Nephron progenitor cell (in vitro differentiated cells): ENCODE measurements around the gene METRNL.

Experiments
- DNase-seq: peaks from one replicate; pipeline ENCODE4 v3.0.0; 2021
- H3K27ac Mint-ChIP-seq: 2 replicates; pipeline ENCODE4 v1.8.0; 2021; ENCODE audit warnings: mild to moderate bottlenecking, moderate library complexity, mixed read lengths
- H3K27me3 Mint-ChIP-seq: 2 replicates; pipeline ENCODE4 v1.8.0; 2021; ENCODE audit warnings: mild to moderate bottlenecking, low read depth, mixed read lengths; ENCODE audit not compliant: poor library complexity
- H3K36me3 Mint-ChIP-seq: 2 replicates; pipeline ENCODE4 v1.8.0; 2021; ENCODE audit warnings: low read depth, mixed read lengths
- H3K4me1 Mint-ChIP-seq: 2 replicates; pipeline ENCODE4 v1.8.0; 2021; ENCODE audit warnings: mixed read lengths
- H3K4me3 Mint-ChIP-seq: 2 replicates; pipeline ENCODE4 v1.8.0; 2021; ENCODE audit warnings: mild to moderate bottlenecking, moderate library complexity, mixed read lengths
- H3K9me3 Mint-ChIP-seq: 2 replicates; pipeline ENCODE4 v1.8.0; 2021; ENCODE audit warnings: mild to moderate bottlenecking, moderate library complexity, mixed read lengths
- TF ChIP-seq, protein P1 (sequence below): fragments of 200-600 bp; sonication (generic); IDR thresholded peaks from 2 replicates; pipeline ENCODE4 v1.5.0; 2021; ENCODE audit warnings: antibody characterized with exemption

The METRNL gene

DNA sequence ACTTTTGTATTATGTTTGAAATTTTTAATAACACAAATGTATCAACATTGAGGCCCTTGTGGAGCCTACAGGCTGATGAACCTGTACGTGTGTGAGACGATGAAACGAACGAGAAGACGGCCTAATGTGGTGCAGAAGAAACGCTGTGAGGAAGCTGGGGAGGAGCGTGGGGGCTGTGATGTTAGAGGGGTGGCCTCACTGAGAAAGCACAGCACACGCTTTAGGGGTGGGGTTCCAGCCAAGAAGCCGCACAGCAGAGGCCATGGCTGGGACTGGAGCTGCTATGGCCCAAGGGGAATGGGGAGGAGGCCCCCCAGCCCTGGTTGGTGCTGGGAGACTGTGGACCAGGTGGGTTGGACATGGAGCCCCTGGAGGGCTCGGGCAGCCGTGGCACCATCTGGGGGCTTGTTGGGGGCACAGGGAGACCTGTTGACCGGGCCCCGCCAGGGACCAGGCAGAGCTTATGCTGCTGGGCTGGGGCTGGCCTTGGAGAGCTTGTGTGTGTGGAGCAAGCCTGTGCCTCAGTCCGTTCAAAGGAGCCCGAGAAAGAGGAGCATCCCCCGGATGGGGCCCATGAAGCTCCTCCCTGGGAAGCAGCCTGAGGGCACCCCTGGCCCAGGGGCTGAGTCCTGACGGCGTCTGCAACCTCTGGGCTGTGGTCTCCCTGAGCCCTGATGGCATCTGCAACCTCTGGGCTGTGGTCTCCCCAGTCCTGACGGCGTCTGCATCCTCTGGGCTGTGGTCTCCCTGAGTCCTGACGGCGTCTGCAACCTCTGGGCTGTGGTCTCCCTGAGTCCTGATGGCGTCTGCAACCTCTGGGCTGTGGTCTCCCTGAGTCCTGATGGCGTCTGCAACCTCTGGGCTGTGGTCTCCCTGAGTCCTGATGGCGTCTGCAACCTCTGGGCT, 44.7 kb downstream of the METRNL start:
- DNase-seq: no peak
- H3K4me3 Mint-ChIP-seq: no peak overlapping the region
- TF ChIP-seq, protein P1, sequence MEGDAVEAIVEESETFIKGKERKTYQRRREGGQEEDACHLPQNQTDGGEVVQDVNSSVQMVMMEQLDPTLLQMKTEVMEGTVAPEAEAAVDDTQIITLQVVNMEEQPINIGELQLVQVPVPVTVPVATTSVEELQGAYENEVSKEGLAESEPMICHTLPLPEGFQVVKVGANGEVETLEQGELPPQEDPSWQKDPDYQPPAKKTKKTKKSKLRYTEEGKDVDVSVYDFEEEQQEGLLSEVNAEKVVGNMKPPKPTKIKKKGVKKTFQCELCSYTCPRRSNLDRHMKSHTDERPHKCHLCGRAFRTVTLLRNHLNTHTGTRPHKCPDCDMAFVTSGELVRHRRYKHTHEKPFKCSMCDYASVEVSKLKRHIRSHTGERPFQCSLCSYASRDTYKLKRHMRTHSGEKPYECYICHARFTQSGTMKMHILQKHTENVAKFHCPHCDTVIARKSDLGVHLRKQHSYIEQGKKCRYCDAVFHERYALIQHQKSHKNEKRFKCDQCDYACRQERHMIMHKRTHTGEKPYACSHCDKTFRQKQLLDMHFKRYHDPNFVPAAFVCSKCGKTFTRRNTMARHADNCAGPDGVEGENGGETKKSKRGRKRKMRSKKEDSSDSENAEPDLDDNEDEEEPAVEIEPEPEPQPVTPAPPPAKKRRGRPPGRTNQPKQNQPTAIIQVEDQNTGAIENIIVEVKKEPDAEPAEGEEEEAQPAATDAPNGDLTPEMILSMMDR: no peak
- peaks cover 4% of the 10 kb centered on the region for H3K9me3 Mint-ChIP-seq
- peaks cover 23% of the 10 kb centered on the region for H3K4me1 Mint-ChIP-seq
- peaks cover 78% of the 10 kb centered on the region for H3K27me3 Mint-ChIP-seq
- no peaks in the 10 kb centered on the region for H3K36me3 Mint-ChIP-seq
- no peak overlapping the region for H3K27ac Mint-ChIP-seq

DNA sequence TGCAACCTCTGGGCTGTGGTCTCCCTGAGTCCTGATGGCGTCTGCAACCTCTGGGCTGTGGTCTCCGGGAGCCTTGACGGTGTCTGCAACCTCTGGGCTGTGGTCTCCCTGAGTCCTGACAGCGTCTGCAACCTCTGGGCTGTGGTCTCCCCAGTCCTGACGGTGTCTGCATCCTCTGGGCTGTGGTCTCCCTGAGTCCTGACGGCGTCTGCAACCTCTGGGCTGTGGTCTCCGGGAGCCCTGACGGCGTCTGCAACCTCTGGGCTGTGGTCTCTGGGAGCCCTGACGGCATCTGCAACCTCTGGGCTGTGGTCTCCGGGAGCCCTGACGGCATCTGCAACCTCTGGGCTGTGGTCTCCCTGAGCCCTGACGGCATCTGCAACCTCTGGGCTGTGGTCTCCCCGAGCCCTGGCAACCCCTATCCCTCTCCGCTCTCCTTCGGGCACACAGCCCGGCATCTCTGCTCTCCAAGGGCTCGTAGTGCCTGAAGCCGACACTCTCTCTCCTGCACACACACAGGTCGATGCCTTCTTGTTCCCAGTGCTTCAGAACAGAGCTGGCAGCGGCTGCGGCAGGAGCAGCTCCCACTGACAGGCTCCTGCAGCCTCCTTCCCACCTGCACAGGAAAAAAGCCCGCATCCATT, 45.6 kb downstream of the METRNL start:
- H3K27ac Mint-ChIP-seq: no peak overlapping the region
- no peak for DNase-seq
- peaks cover 15% of the 10 kb centered on the region for H3K4me1 Mint-ChIP-seq
- no peaks in the 10 kb centered on the region for H3K36me3 Mint-ChIP-seq
- H3K27me3 Mint-ChIP-seq: peaks cover 69% of the 10 kb centered on the region
- TF ChIP-seq, protein P1: no peak
- peaks cover 3% of the 10 kb centered on the region for H3K9me3 Mint-ChIP-seq
- no peak overlapping the region for H3K4me3 Mint-ChIP-seq

- peaks cover 5% of the 10 kb centered on the region for H3K9me3 Mint-ChIP-seq
- H3K4me1 Mint-ChIP-seq: peaks cover 8% of the 10 kb centered on the region
- H3K27me3 Mint-ChIP-seq: peaks cover 62% of the 10 kb centered on the region
- H3K4me3 Mint-ChIP-seq: no peak overlapping the region
- H3K27ac Mint-ChIP-seq: no peak overlapping the region
- no peaks in the 10 kb centered on the region for H3K36me3 Mint-ChIP-seq
- DNase-seq: no peak
- TF ChIP-seq, protein P1: no peak
Observed at GRCh38 chr17:83125515-83126274, 46.3 kb downstream of the METRNL start.

DNA sequence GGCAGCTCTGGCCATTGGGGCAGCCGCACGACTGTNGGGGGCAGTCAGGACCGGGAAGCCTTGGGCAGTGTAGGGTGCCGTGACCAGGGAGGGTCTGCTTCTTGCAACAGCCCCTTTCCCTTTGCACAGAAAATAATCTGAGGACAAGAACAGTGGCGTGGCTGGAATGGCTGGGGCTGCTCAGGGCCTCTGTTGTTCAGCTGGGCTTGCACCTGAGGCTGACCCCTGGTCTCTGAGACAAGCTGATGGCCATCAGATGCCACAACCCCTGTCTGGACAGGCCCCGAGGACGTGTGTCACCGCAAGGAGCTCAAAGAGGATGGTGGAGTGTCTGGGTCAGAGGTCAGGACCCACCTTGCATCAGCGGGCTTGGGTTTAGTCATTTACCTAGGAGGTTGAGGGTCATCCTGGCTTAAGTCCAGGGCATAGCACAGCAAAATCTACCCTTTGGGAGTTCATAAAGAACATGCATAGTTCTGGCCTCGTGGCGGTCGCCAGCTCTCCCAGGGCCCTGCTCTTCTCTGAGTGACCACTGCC, 46.9 kb downstream of the METRNL start:
- H3K27ac Mint-ChIP-seq: no peak overlapping the region

DNA sequence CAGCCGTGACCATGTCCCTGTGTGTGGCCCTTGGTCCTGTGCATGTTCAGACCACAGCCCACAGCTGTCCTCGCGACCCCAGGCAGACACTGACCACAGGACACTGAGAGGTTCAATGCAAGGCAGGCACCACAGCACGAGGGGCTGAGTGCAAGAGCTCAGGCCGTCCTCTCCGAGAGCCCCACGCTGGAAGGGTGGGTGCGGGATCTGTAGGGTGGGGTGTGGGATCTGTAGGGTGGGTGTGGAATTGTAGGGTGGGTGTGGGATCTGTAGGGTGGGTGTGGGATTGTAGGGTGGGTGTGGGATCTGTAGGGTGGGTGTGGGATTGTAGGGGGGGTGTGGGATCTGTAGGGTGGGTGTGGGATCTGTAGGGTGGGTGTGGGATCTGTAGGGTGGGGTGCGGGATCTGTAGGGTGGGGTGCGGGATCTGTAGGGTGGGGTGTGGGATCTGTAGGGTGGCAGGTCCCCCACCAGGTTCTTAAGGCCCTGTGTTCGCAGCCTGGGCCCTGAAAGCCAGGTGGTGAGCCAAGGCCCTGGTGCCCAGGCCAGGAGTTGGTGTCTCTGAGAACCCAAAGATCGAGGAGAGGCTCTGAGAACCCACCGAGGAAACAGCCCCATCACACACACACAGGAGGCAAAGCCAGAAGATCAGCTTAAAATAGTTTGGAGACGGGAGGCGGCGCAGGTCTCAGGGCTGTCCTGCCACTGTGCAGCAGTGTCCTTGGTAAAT, 48.2 kb downstream of the METRNL start:
- H3K4me3 Mint-ChIP-seq: no peak overlapping the region
- H3K27me3 Mint-ChIP-seq: peaks cover 43% of the 10 kb centered on the region
- H3K4me1 Mint-ChIP-seq: no peaks in the 10 kb centered on the region
- TF ChIP-seq, protein P1: no peak
- H3K36me3 Mint-ChIP-seq: no peaks in the 10 kb centered on the region
- H3K27ac Mint-ChIP-seq: no peak overlapping the region
- DNase-seq: no peak
- peaks cover 8% of the 10 kb centered on the region for H3K9me3 Mint-ChIP-seq

More for the DNA sequence above, 46.9 kb downstream of the METRNL start:
- H3K4me1 Mint-ChIP-seq: peaks cover 7% of the 10 kb centered on the region
- H3K9me3 Mint-ChIP-seq: peaks cover 8% of the 10 kb centered on the region
- no peak overlapping the region for H3K4me3 Mint-ChIP-seq
- DNase-seq: no peak
- peaks cover 56% of the 10 kb centered on the region for H3K27me3 Mint-ChIP-seq
- no peaks in the 10 kb centered on the region for H3K36me3 Mint-ChIP-seq
- TF ChIP-seq, protein P1: no peak
